H1 (cell line): ENCODE data around the gene TMC3. TPM values are rescaled to one million over a fixed set of nuclear protein-coding genes. Genes with fewer than 3 reads are reported as not detected.

Experiments used
- CTCF ChIA-PET: fragments of 300-600 bp; sonication (Branson Sonifier 250); formaldehyde crosslinking; loops from one replicate; lab custom pipeline; 2021; ENCODE audit not compliant: partially characterized antibody; lab: Charles Lee
- POLR2A ChIA-PET: fragments of 300-600 bp; sonication (Branson Sonifier 250); formaldehyde crosslinking; loops from one replicate; lab custom pipeline; 2021; ENCODE audit warnings: inconsistent platforms; ENCODE audit not compliant: partially characterized antibody; lab: Charles Lee
- DNase-seq, 2 experiments: peaks; one replicate each; pipeline versions ENCODE4 v3.0.0 to v3.0.0-alpha.2; 2010 to 2022; ENCODE audit warnings: low spot score in 2 of 2, low read depth in 1 of 2, mixed read lengths in 1 of 2
- FAIRE-seq: peaks from 2 replicates; lab custom pipeline; 2011; peaks lifted over from hg19 to GRCh38; lab: Jason Lieb, UNC
- H2AFZ ChIP-seq: 2 replicates; pipeline ENCODE4 v1.8.1; 2012; ENCODE audit warnings: low read length, inconsistent platforms
- H2AK5ac ChIP-seq: 2 replicates; pipeline ENCODE4 v1.6.1; 2013; ENCODE audit warnings: low read depth, low read length
- H2BK120ac ChIP-seq: replicated peaks from 2 replicates; pipeline ENCODE3; 2013; ENCODE audit warnings: low read depth, low read length, inconsistent platforms
- H2BK12ac ChIP-seq: 2 replicates; pipeline ENCODE4 v1.6.1; 2013; ENCODE audit warnings: low read depth, low read length
- H2BK15ac ChIP-seq: 2 replicates; pipeline ENCODE4 v1.6.1; 2013; ENCODE audit warnings: low read length
- H2BK20ac ChIP-seq: 2 replicates; pipeline ENCODE4 v1.6.1; 2013; ENCODE audit warnings: low read length
- H2BK5ac ChIP-seq: 2 replicates; pipeline ENCODE4 v1.6.1; 2013; ENCODE audit warnings: low read depth, low read length
- H3K14ac ChIP-seq: 2 replicates; pipeline ENCODE4 v1.6.1; 2013; ENCODE audit warnings: inconsistent platforms; ENCODE audit not compliant: insufficient read length
- H3K18ac ChIP-seq: 2 replicates; pipeline ENCODE4 v1.6.1; 2013; ENCODE audit warnings: low read length; ENCODE audit errors: extremely low read depth
- H3K23ac ChIP-seq: 2 replicates; pipeline ENCODE4 v1.6.1; 2013; ENCODE audit warnings: inconsistent platforms; ENCODE audit not compliant: insufficient read length
- H3K23me2 ChIP-seq: 2 replicates; pipeline ENCODE4 v1.6.1; 2013; ENCODE audit warnings: low read depth, low read length
- H3K27ac ChIP-seq: 2 replicates; pipeline ENCODE4 v1.6.1; 2011; ENCODE audit warnings: low read depth, low read length, inconsistent platforms
- H3K27me3 ChIP-seq, 4 experiments: replicated peaks in 1 of 4; 1 replicate in 1 of 4; 2 replicates in 3 of 4; pipeline versions ENCODE4 v1.6.1 to v1.8.1; 2011 to 2013; ENCODE audit warnings: low read length in 3 of 4, mild to moderate bottlenecking in 3 of 4, inconsistent platforms in 2 of 4, mixed read lengths in 2 of 4, moderate library complexity in 1 of 4; ENCODE audit not compliant: control insufficient read depth in 3 of 4, insufficient read depth in 3 of 4; ENCODE audit errors: extremely low read depth in 1 of 4
- H3K36me3 ChIP-seq, 4 experiments: 2 replicates each; pipeline versions ENCODE4 v1.6.1 to v1.8.1; 2011 to 2013; ENCODE audit warnings: mild to moderate bottlenecking in 4 of 4, low read length in 3 of 4, moderate library complexity in 2 of 4, control low read depth in 1 of 4, inconsistent platforms in 1 of 4; ENCODE audit not compliant: insufficient read depth in 4 of 4, control insufficient read depth in 2 of 4
- H3K4ac ChIP-seq: replicated peaks from 2 replicates; pipeline ENCODE3; 2013; ENCODE audit warnings: low read length, low read depth, mixed read lengths, inconsistent platforms; ENCODE audit not compliant: insufficient read length
- H3K4me1 ChIP-seq, 4 experiments: replicated peaks in 1 of 4; 1 replicate in 1 of 4; 2 replicates in 3 of 4; pipeline versions ENCODE4 v1.6.1 to v1.8.1; 2011 to 2013; ENCODE audit warnings: low read length in 3 of 4, inconsistent platforms in 2 of 4, mixed read lengths in 1 of 4; ENCODE audit not compliant: insufficient read depth in 4 of 4, control insufficient read depth in 3 of 4
- H3K4me2 ChIP-seq, 2 experiments: 2 replicates each; pipeline versions ENCODE4 v1.6.1 to v1.8.1; 2011 to 2013; ENCODE audit warnings: low read depth in 2 of 2, low read length in 2 of 2, control low read depth in 1 of 2, inconsistent platforms in 1 of 2, mild to moderate bottlenecking in 1 of 2; ENCODE audit not compliant: insufficient read depth in 1 of 2
- H3K4me3 ChIP-seq, 4 experiments: fragments of 200-600, 300-600 bp in 1 of 4; sonication (generic), shearing (Covaris generic), sonication (Bioruptor Twin) in 1 of 4; 2 replicates each; pipeline versions ENCODE4 v1.5.1 to v1.8.1; 2011 to 2016; ENCODE audit warnings: low read length in 4 of 4, low read depth in 3 of 4, control low read depth in 2 of 4, inconsistent platforms in 2 of 4, mild to moderate bottlenecking in 2 of 4, mixed read lengths in 1 of 4, moderate library complexity in 1 of 4; ENCODE audit not compliant: insufficient read depth in 2 of 4; ENCODE audit errors: extremely low read depth in 1 of 4
- H3K56ac ChIP-seq: replicated peaks from 2 replicates; pipeline ENCODE3; 2013; ENCODE audit warnings: low read depth, mild to moderate bottlenecking, mixed read lengths, low read length, inconsistent platforms; ENCODE audit not compliant: insufficient read length
- H3K79me1 ChIP-seq: 2 replicates; pipeline ENCODE4 v1.6.1; 2013; ENCODE audit warnings: low read depth, low read length, control low read depth
- H3K79me2 ChIP-seq, 2 experiments: 2 replicates each; pipeline versions ENCODE4 v1.6.1 to v1.8.1; 2012 to 2013; ENCODE audit warnings: low read length in 2 of 2, mild to moderate bottlenecking in 2 of 2, inconsistent platforms in 1 of 2; ENCODE audit not compliant: insufficient read depth in 2 of 2, control insufficient read depth in 1 of 2
- H3K9ac ChIP-seq, 4 experiments: replicated peaks in 1 of 4; 1 replicate in 1 of 4; 2 replicates in 3 of 4; pipeline versions ENCODE4 v1.6.1 to v1.8.1; 2011 to 2013; ENCODE audit warnings: low read depth in 3 of 4, low read length in 3 of 4, control low read depth in 2 of 4, mild to moderate bottlenecking in 2 of 4, moderate library complexity in 2 of 4, inconsistent platforms in 1 of 4; ENCODE audit errors: extremely low read depth in 1 of 4
- H3K9me3 ChIP-seq, 2 experiments: 2 replicates each; pipeline versions ENCODE4 v1.6.1 to v1.8.1; 2012 to 2013; ENCODE audit warnings: mild to moderate bottlenecking in 2 of 2, moderate library complexity in 2 of 2, control low read depth in 1 of 2, inconsistent platforms in 1 of 2, low read depth in 1 of 2, low read length in 1 of 2, mixed read lengths in 1 of 2; ENCODE audit not compliant: insufficient read depth in 2 of 2
- H4K20me1 ChIP-seq, 2 experiments: replicated peaks in 1 of 2; 2 replicates each; pipeline versions ENCODE3 to v1.8.1; 2011 to 2013; ENCODE audit warnings: inconsistent platforms in 2 of 2, low read length in 2 of 2, mild to moderate bottlenecking in 1 of 2; ENCODE audit not compliant: insufficient read depth in 2 of 2, control insufficient read depth in 1 of 2
- H4K5ac ChIP-seq: 2 replicates; pipeline ENCODE4 v1.6.1; 2013; ENCODE audit warnings: low read length, low read depth, mixed read lengths, inconsistent platforms; ENCODE audit not compliant: insufficient read length
- H4K8ac ChIP-seq: 2 replicates; pipeline ENCODE4 v1.8.0; 2013; ENCODE audit warnings: mild to moderate bottlenecking, moderate library complexity, low read length, inconsistent platforms; ENCODE audit not compliant: insufficient read depth; ENCODE audit errors: extremely low read depth
- H4K91ac ChIP-seq: replicated peaks from 2 replicates; pipeline ENCODE3; 2013; ENCODE audit warnings: low read length, mixed read lengths, inconsistent platforms; ENCODE audit not compliant: insufficient read length
- BCL11A ChIP-seq, 2 experiments: IDR thresholded peaks; one replicate each; pipeline ENCODE4 v1.6.1; 2011; ENCODE audit warnings: low read depth in 2 of 2, low read length in 2 of 2, mild to moderate bottlenecking in 2 of 2
- CBX8 ChIP-seq: fragments of 300-800, 300-1000 bp; sonication (generic); IDR thresholded peaks from 2 replicates; pipeline ENCODE4 v1.7.1; 2016; ENCODE audit warnings: low read depth, low read length, borderline replicate concordance
- CEBPB ChIP-seq: IDR thresholded peaks from 2 replicates; pipeline ENCODE4 v1.6.1; 2012; ENCODE audit warnings: low read depth, low read length
- CHD2 ChIP-seq: IDR thresholded peaks from 2 replicates; pipeline ENCODE4 v1.6.1; 2012; ENCODE audit warnings: low read length, improper control_type of control experiment
- EGR1 ChIP-seq: IDR thresholded peaks from 2 replicates; pipeline ENCODE4 v1.6.1; 2011; ENCODE audit warnings: low read depth, low read length, borderline replicate concordance
- FOSL1 ChIP-seq: IDR thresholded peaks from 2 replicates; pipeline ENCODE4 v1.6.1; 2011; ENCODE audit warnings: mild to moderate bottlenecking, low read depth, low read length, moderate library complexity; ENCODE audit not compliant: insufficient read depth
- GABPA ChIP-seq: IDR thresholded peaks from 2 replicates; pipeline ENCODE4 v1.6.1; 2011; ENCODE audit warnings: mild to moderate bottlenecking, low read length, moderate library complexity, borderline replicate concordance; ENCODE audit not compliant: insufficient read depth
- PHF8 ChIP-seq: fragments of 200-600 bp; sonication (generic); conservative IDR thresholded peaks from 2 replicates; pipeline ENCODE4 v1.7.1; 2012; ENCODE audit warnings: low read depth, mild to moderate bottlenecking, inconsistent platforms, low read length, moderate library complexity
- RAD21 ChIP-seq, 2 experiments: IDR thresholded peaks in 1 of 2; conservative IDR thresholded peaks in 1 of 2; 2 replicates each; pipeline ENCODE4 v1.6.1; 2011; ENCODE audit warnings: low read depth in 2 of 2, low read length in 2 of 2, improper control_type of control experiment in 1 of 2, inconsistent platforms in 1 of 2, mild to moderate bottlenecking in 1 of 2, moderate library complexity in 1 of 2
- RNF2 ChIP-seq: fragments of 200-900, 300-1000 bp; sonication (generic); IDR thresholded peaks from 2 replicates; pipeline ENCODE4 v1.7.1; 2016; ENCODE audit warnings: borderline replicate concordance, low read depth, mild to moderate bottlenecking, antibody characterized with exemption, low read length; ENCODE audit not compliant: poor library complexity, severe bottlenecking; ENCODE audit errors: missing control alignments
- SP1 ChIP-seq: IDR thresholded peaks from 2 replicates; pipeline ENCODE4 v1.6.1; 2011; ENCODE audit warnings: low read depth, low read length
- TAF1 ChIP-seq: IDR thresholded peaks from 2 replicates; pipeline ENCODE4 v1.6.1; 2011; ENCODE audit warnings: mild to moderate bottlenecking, low read depth, low read length
- TAF7 ChIP-seq: optimal IDR thresholded peaks from 2 replicates; pipeline ENCODE3; 2011; ENCODE audit warnings: low read depth, mild to moderate bottlenecking, inconsistent platforms, low read length, moderate library complexity, borderline replicate concordance
- TBP ChIP-seq: IDR thresholded peaks from 2 replicates; pipeline ENCODE4 v1.6.1; 2011; ENCODE audit warnings: low read depth, low read length, improper control_type of control experiment
- WGBS, 2 experiments: shearing (Covaris generic) in 1 of 2; methylation state at CpG; one replicate each; pipeline versions ENCODE4 v1.1.6 to v1.1.7; 2013 to 2015; ENCODE audit warnings: low lambda C conversion rate in 2 of 2, mixed read lengths in 2 of 2, inconsistent platforms in 1 of 2, low coverage in 1 of 2, missing lambda C conversion rate in 1 of 2; ENCODE audit not compliant: insufficient replicate concordance in 2 of 2, insufficient coverage in 1 of 2, insufficient read length in 1 of 2; ENCODE audit errors: extremely low coverage in 1 of 2, missing lambda C conversion rate in 1 of 2; 5-methylcytosine and 5-hydroxymethylcytosine counted together
- polyA plus RNA-seq, 7 experiments: library from polyadenylated mRNA; depleted of rRNA in 3 of 7; stranded (reverse) in 5 of 7; unstranded in 2 of 7; fragments of >200 nt in 5 of 7; fragments of 200-250 nt in 2 of 7; gene quantifications; 1 replicate in 5 of 7; 2 replicates in 1 of 7; 4 replicates in 1 of 7; pipeline versions ENCODE4 v1.2.1 to v1.2.3, GENCODE V29; 2011 to 2013; ENCODE audit warnings: missing spikeins in 2 of 7, mixed read lengths in 2 of 7
- total RNA-seq: library from RNA; stranded (reverse); fragmentation: NEBNext Ultra II Directional; extraction: Animal tissue kit (Norgen Biotek cat#: 25700); gene quantifications from 2 replicates; pipeline ENCODE4 v1.2.1, GENCODE V29; 2021

Gene TMC3
- total and polyA plus RNA-seq, 2 of the 8 experiments (the other 6 are each of a cell fraction or from before 2014, with no cell fraction given): not detected

DNA sequence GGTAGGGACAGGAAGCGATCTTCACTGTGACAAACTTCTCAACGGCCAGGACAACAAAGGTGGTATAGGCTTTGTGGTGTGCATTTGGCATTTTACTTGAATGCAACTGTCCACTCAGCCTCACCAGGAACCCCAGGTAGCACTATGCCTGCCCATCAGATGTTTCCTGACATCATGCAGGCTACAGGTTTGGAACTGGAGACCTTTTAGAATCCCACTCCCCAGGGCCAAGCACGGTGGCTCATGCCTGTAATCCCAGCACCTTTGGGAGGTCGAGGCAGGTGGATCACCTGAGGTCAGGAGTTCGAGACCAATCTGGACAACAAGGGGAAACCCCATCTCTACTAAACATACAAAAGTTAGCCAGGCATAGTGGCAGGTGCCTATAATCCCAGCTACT is 59.6 kb downstream of the TMC3 start:
- no peak overlapping the region for H2BK15ac ChIP-seq
- no peak overlapping the region for H2BK5ac ChIP-seq
- no peak overlapping the region for H3K4ac ChIP-seq
- peaks cover 3 to 21% (median 10%) of the 10 kb centered on the region in 4 experiments; a peak in 6 of 8 replicates for H3K36me3 ChIP-seq
- no peak overlapping the region for H4K8ac ChIP-seq
- no peaks in the 10 kb centered on the region for H3K27me3 ChIP-seq
- FAIRE-seq: no peak
- no peaks in the 10 kb centered on the region for H3K4me1 ChIP-seq
- no peak overlapping the region for H2AK5ac ChIP-seq
- no peak for DNase-seq
- no peak overlapping the region for H3K4me3 ChIP-seq
- H3K4me2 ChIP-seq: no peak overlapping the region
- no peak overlapping the region for H3K56ac ChIP-seq
- no peaks in the 10 kb centered on the region for H3K79me2 ChIP-seq
- WGBS, 2 experiments: 94% methylated on average over 5 of the region's 5 CpGs; no CpG with 5 or more reads in 1 of the 2 experiments
- no peak overlapping the region for H2BK20ac ChIP-seq
- no peak overlapping the region for H2AFZ ChIP-seq
- H2BK12ac ChIP-seq: no peak overlapping the region
- no peaks in the 10 kb centered on the region for H3K23me2 ChIP-seq
- H2BK120ac ChIP-seq: no peak overlapping the region
- H3K23ac ChIP-seq: no peak overlapping the region
- H3K27ac ChIP-seq: no peak overlapping the region
- no peak overlapping the region for H3K18ac ChIP-seq
- CTCF ChIA-PET: interaction anchor here (1.2 kb wide), 1 partner anchor 87 kb away, joined by 3 read pairs; no protein-coding TSS in a partner anchor
- peaks cover 0 to 3% of the 10 kb centered on the region in 2 experiments for H4K20me1 ChIP-seq
- no peak overlapping the region for H4K5ac ChIP-seq
- no peaks in the 10 kb centered on the region for H3K79me1 ChIP-seq
- no peak overlapping the region for H3K9ac ChIP-seq
- H4K91ac ChIP-seq: no peak overlapping the region
- POLR2A ChIA-PET: interaction anchor here (0.6 kb wide), 1 partner anchor 9 kb away, joined by 3 read pairs; the partner anchor contains the start of gene STARD5
- no peaks in the 10 kb centered on the region for H3K9me3 ChIP-seq
- no peak overlapping the region for H3K14ac ChIP-seq
- TF ChIP-seq SP1 (no peak), PHF8 (no peak), CEBPB (no peak), CBX8 (no peak), TAF1 (no peak), TAF7 (no peak), CHD2 (no peak), GABPA (no peak), EGR1 (no peak), RNF2 (no peak), RAD21 (IDR thresholded peaks at IDR 0.05 in 1 of 2, conservative IDR thresholded peaks at IDR 0.05 in 1 of 2; ENCODE audit: low read depth in 2 of 2, low read length in 2 of 2) (no peak), TBP (no peak), FOSL1 (no peak), BCL11A (IDR thresholded peaks at IDR 0.05; ENCODE audit: low read depth in 2 of 2, low read length in 2 of 2) (no peak)
